Activated naive CD8-positive, alpha-beta T cell (primary cell): ENCODE measurements around the gene NR1D2.
"Not testable (repeated sequence)": the region's sequence is repeated elsewhere in the genome, so short reads cannot be mapped to it uniquely, and the experiment has no call there.

Experiments used
- H3K27ac Mint-ChIP-seq: one replicate; pipeline ENCODE4 v1.8.0; 2021; ENCODE audit warnings: mixed read lengths
- H3K27me3 Mint-ChIP-seq: one replicate; pipeline ENCODE4 v1.8.0; 2021; ENCODE audit warnings: mixed read lengths
- H3K36me3 Mint-ChIP-seq: one replicate; pipeline ENCODE4 v1.8.0; 2021; ENCODE audit warnings: mixed read lengths
- H3K4me1 Mint-ChIP-seq: one replicate; pipeline ENCODE4 v1.8.0; 2021; ENCODE audit warnings: low read depth, mixed read lengths
- H3K4me3 Mint-ChIP-seq: one replicate; pipeline ENCODE4 v1.8.0; 2021; ENCODE audit warnings: mild to moderate bottlenecking, mixed read lengths
- H3K9me3 Mint-ChIP-seq: one replicate; pipeline ENCODE4 v1.8.0; 2021; ENCODE audit warnings: low read depth, mixed read lengths

Gene NR1D2

GRCh38 chr3:23944861-23945662, at the start of gene NR1D2:
Gene NR1D2 (plus strand): TSS chr3:23945286. CDS start chr3:23945579, 293 bp downstream.
- H3K27me3 Mint-ChIP-seq = no peaks in the 10 kb centered on the region
- H3K9me3 Mint-ChIP-seq = no peaks in the 10 kb centered on the region
- H3K36me3 Mint-ChIP-seq = peaks cover 6% of the 10 kb centered on the region
- peak within 1 kb of the TSS; percentile 96 for H3K27ac Mint-ChIP-seq
- peaks cover 32% of the 10 kb centered on the region for H3K4me1 Mint-ChIP-seq
- H3K4me3 Mint-ChIP-seq = peak within 1 kb of the TSS; percentile 92

- no peak overlapping the region for H3K27ac Mint-ChIP-seq
- H3K4me1 Mint-ChIP-seq = no peaks in the 10 kb centered on the region
- no peaks in the 10 kb centered on the region for H3K27me3 Mint-ChIP-seq
- peaks cover 31% of the 10 kb centered on the region for H3K36me3 Mint-ChIP-seq
- H3K4me3 Mint-ChIP-seq = no peak overlapping the region
- H3K9me3 Mint-ChIP-seq = no peaks in the 10 kb centered on the region
Measured at GRCh38 chr3:23900744-23901143, 44.3 kb upstream of the NR1D2 start.

GRCh38 chr3:23904545-23904944, 40.5 kb upstream of the NR1D2 start:
- H3K36me3 Mint-ChIP-seq = peaks cover 19% of the 10 kb centered on the region

GRCh38 chr3:23909341-23909740, 35.7 kb upstream of the NR1D2 start:
- H3K9me3 Mint-ChIP-seq = no peaks in the 10 kb centered on the region
- no peaks in the 10 kb centered on the region for H3K27me3 Mint-ChIP-seq
- peaks cover 8% of the 10 kb centered on the region for H3K36me3 Mint-ChIP-seq
- H3K4me3 Mint-ChIP-seq = no peak overlapping the region
- H3K4me1 Mint-ChIP-seq = peaks cover 4% of the 10 kb centered on the region
- no peak overlapping the region for H3K27ac Mint-ChIP-seq

More at GRCh38 chr3:23904545-23904944, 40.5 kb upstream of the NR1D2 start:
- Mint-ChIP-seq H3K4me3 (no peak overlapping the region), H3K27ac (no peak overlapping the region), H3K27me3 (no peaks in the 10 kb centered on the region), H3K9me3 (no peaks in the 10 kb centered on the region), H3K4me1 (no peaks in the 10 kb centered on the region)

- no peak overlapping the region for H3K27ac Mint-ChIP-seq
- peaks cover 3% of the 10 kb centered on the region for H3K36me3 Mint-ChIP-seq
- no peaks in the 10 kb centered on the region for H3K9me3 Mint-ChIP-seq
- no peaks in the 10 kb centered on the region for H3K27me3 Mint-ChIP-seq
- H3K4me3 Mint-ChIP-seq = no peak overlapping the region
- peaks cover 24% of the 10 kb centered on the region for H3K4me1 Mint-ChIP-seq
Measured at GRCh38 chr3:23911397-23911796, 33.7 kb upstream of the NR1D2 start.

- H3K27ac Mint-ChIP-seq, H3K9me3 Mint-ChIP-seq, H3K4me3 Mint-ChIP-seq, H3K27me3 Mint-ChIP-seq, H3K36me3 Mint-ChIP-seq: not testable (repeated sequence)
- H3K4me1 Mint-ChIP-seq = peaks cover 24% of the 10 kb centered on the region
Measured at GRCh38 chr3:23912335-23912734, 32.8 kb upstream of the NR1D2 start.

GRCh38 chr3:23913182-23913581, 31.9 kb upstream of the NR1D2 start:
- Mint-ChIP-seq H3K4me1 (peaks cover 24% of the 10 kb centered on the region), H3K27ac (no peak overlapping the region), H3K27me3 (no peaks in the 10 kb centered on the region), H3K9me3 (no peaks in the 10 kb centered on the region), H3K4me3 (no peak overlapping the region), H3K36me3 (peaks cover 12% of the 10 kb centered on the region)

- Mint-ChIP-seq H3K9me3 (no peaks in the 10 kb centered on the region), H3K4me3 (no peak overlapping the region), H3K27ac (no peak overlapping the region), H3K27me3 (no peaks in the 10 kb centered on the region), H3K36me3 (peaks cover 21% of the 10 kb centered on the region), H3K4me1 (peaks cover 28% of the 10 kb centered on the region)
Measured at GRCh38 chr3:23913873-23914743, 31.0 kb upstream of the NR1D2 start.

GRCh38 chr3:23915537-23916108, 29.5 kb upstream of the NR1D2 start:
- peaks cover 42% of the 10 kb centered on the region for H3K4me1 Mint-ChIP-seq
- H3K27me3 Mint-ChIP-seq = no peaks in the 10 kb centered on the region
- peak overlapping the region; percentile 55 for H3K27ac Mint-ChIP-seq
- H3K9me3 Mint-ChIP-seq = no peaks in the 10 kb centered on the region
- peak overlapping the region; percentile 98 for H3K4me3 Mint-ChIP-seq
- peaks cover 31% of the 10 kb centered on the region for H3K36me3 Mint-ChIP-seq

- H3K27ac Mint-ChIP-seq = peak overlapping the region; percentile 99
- peaks cover 33% of the 10 kb centered on the region for H3K36me3 Mint-ChIP-seq
- no peaks in the 10 kb centered on the region for H3K9me3 Mint-ChIP-seq
- no peaks in the 10 kb centered on the region for H3K27me3 Mint-ChIP-seq
- peaks cover 42% of the 10 kb centered on the region for H3K4me1 Mint-ChIP-seq
- H3K4me3 Mint-ChIP-seq = peak overlapping the region; percentile 98
Measured at GRCh38 chr3:23916152-23916885, 28.8 kb upstream of the NR1D2 start.

- no peaks in the 10 kb centered on the region for H3K27me3 Mint-ChIP-seq
- no peaks in the 10 kb centered on the region for H3K9me3 Mint-ChIP-seq
- peak within 1 kb of the TSS; percentile 99 for H3K27ac Mint-ChIP-seq
- peaks cover 33% of the 10 kb centered on the region for H3K36me3 Mint-ChIP-seq
- peak within 1 kb of the TSS; percentile 98 for H3K4me3 Mint-ChIP-seq
- peaks cover 42% of the 10 kb centered on the region for H3K4me1 Mint-ChIP-seq
Measured at GRCh38 chr3:23916886-23917678, 28.0 kb upstream of the NR1D2 start, which contains the start of the genes NKIRAS1 and RPL15. Gene NKIRAS1 (minus strand): TSS chr3:23916990. CDS start chr3:23910904, 6,086 bp downstream. Gene RPL15 (plus strand): TSS chr3:23917132. CDS start chr3:23917860, 728 bp downstream.

GRCh38 chr3:23917679-23918303, 27.3 kb upstream of the NR1D2 start:
- H3K9me3 Mint-ChIP-seq, H3K27me3 Mint-ChIP-seq: not testable (repeated sequence)
- Mint-ChIP-seq H3K4me3 (peak overlapping the region; percentile 98), H3K4me1 (peaks cover 42% of the 10 kb centered on the region), H3K36me3 (peaks cover 33% of the 10 kb centered on the region), H3K27ac (peak overlapping the region; percentile 99)

- not testable (repeated sequence) for H3K27me3 Mint-ChIP-seq, H3K9me3 Mint-ChIP-seq
- peaks cover 33% of the 10 kb centered on the region for H3K36me3 Mint-ChIP-seq
- H3K4me3 Mint-ChIP-seq = peak overlapping the region; percentile 98
- H3K4me1 Mint-ChIP-seq = peaks cover 42% of the 10 kb centered on the region
- H3K27ac Mint-ChIP-seq = peak overlapping the region; percentile 99
Measured at GRCh38 chr3:23918331-23918730, 26.8 kb upstream of the NR1D2 start.
